ENCODE measurements around the gene SUCLG1.
"Not testable (repeated sequence)": the region's sequence is repeated elsewhere in the genome, so short reads cannot be mapped to it uniquely, and the experiment has no call there.

SUCLG1 gene

GRCh38 chr2:84459018-84459943 lies at the start of gene SUCLG1:
SUCLG1 (minus strand) TSS chr2:84459280; CDS start chr2:84459269, 11 bp downstream.
- peak; percentile 76 for DNase-seq (ENCODE audit: low read depth)

- no peak for DNase-seq (ENCODE audit: low read depth)
These were observed 39.2 kb upstream of the SUCLG1 start for GRCh38 chr2:84498150-84498799.

- DNase-seq (ENCODE audit: low read depth), result no peak
These were observed 38.2 kb upstream of the SUCLG1 start for GRCh38 chr2:84497285-84497684.

GRCh38 chr2:84496386-84496785 lies 37.3 kb upstream of the SUCLG1 start:
- no peak for DNase-seq (ENCODE audit: low read depth)

GRCh38 chr2:84495539-84496146 lies 36.6 kb upstream of the SUCLG1 start:
- peak; percentile 28 for DNase-seq (ENCODE audit: low read depth)

- no peak for DNase-seq (ENCODE audit: low read depth)
These were observed 35.0 kb upstream of the SUCLG1 start for GRCh38 chr2:84494070-84494469.

GRCh38 chr2:84493514-84493913 lies 34.4 kb upstream of the SUCLG1 start:
- DNase-seq (ENCODE audit: low read depth), result no peak

GRCh38 chr2:84492571-84492970 lies 33.5 kb upstream of the SUCLG1 start:
- no peak for DNase-seq (ENCODE audit: low read depth)

GRCh38 chr2:84491741-84492140 lies 32.7 kb upstream of the SUCLG1 start:
- DNase-seq (ENCODE audit: low read depth), result no peak

- no peak for DNase-seq (ENCODE audit: low read depth)
These were observed 32.2 kb upstream of the SUCLG1 start for GRCh38 chr2:84491256-84491655.

GRCh38 chr2:84487298-84487996 lies 28.4 kb upstream of the SUCLG1 start:
- no peak for DNase-seq (ENCODE audit: low read depth)

- DNase-seq (ENCODE audit: low read depth), result no peak
These were observed 27.5 kb upstream of the SUCLG1 start for GRCh38 chr2:84486441-84487115.

GRCh38 chr2:84483320-84483719 lies 24.2 kb upstream of the SUCLG1 start:
- no peak for DNase-seq (ENCODE audit: low read depth)

- no peak for DNase-seq (ENCODE audit: low read depth)
These were observed 23.5 kb upstream of the SUCLG1 start for GRCh38 chr2:84482603-84483002.

- DNase-seq (ENCODE audit: low read depth), result no peak
These were observed 22.6 kb upstream of the SUCLG1 start for GRCh38 chr2:84481702-84482101.

GRCh38 chr2:84478867-84479266 lies 19.8 kb upstream of the SUCLG1 start:
- DNase-seq (ENCODE audit: low read depth), result no peak

GRCh38 chr2:84477886-84478285 lies 18.8 kb upstream of the SUCLG1 start:
- DNase-seq (ENCODE audit: low read depth), result no peak

GRCh38 chr2:84474176-84474575 lies 15.1 kb upstream of the SUCLG1 start:
- no peak for DNase-seq (ENCODE audit: low read depth)

GRCh38 chr2:84472856-84473565 lies 13.9 kb upstream of the SUCLG1 start:
- DNase-seq (ENCODE audit: low read depth), result no peak

- not testable (repeated sequence) for DNase-seq (ENCODE audit: low read depth)
These were observed 13.3 kb upstream of the SUCLG1 start for GRCh38 chr2:84472423-84472822.

- no peak for DNase-seq (ENCODE audit: low read depth)
These were observed 8.3 kb upstream of the SUCLG1 start for GRCh38 chr2:84467389-84467788.

Measured in stimulated activated CD4-positive, alpha-beta T cell treated with anti-CD3 and anti-CD28 coated beads, Interleukin-2, amount 100 ng/mL, for 4 hours (primary cell).